K562 (cell line): ENCODE measurements around the gene UFC1. TPM values are rescaled to one million over a fixed set of nuclear protein-coding genes. Genes with fewer than 3 reads are reported as not detected.

Experiments
- ATAC-seq: fragments of 200-7000 bp; cut with Tn5 transposase; 3 replicates; pipeline ENCODE4 v1.9.1; 2020; ENCODE audit warnings: moderate library complexity
- BruUV-seq: library from RNA; stranded (reverse); fragments of 400-500 nt; replicated peaks from 2 replicates; lab custom pipeline; 2021; lab: Mats Ljungman, UMichigan
- CTCF ChIA-PET: fragments of 300-600 bp; formaldehyde crosslinking; extraction: SDS; loops from one replicate; lab custom pipeline; 2021; ENCODE audit warnings: low intra/inter-chr PET ratio; lab: Yijun Ruan, JAX
- POLR2A ChIA-PET: fragments of 300-600, 350-650 bp; sonication (Branson Sonifier 250); formaldehyde crosslinking; extraction: SDS; loops from one replicate; lab custom pipeline; 2021; ENCODE audit warnings: antibody characterized with exemption, inconsistent platforms; lab: Yijun Ruan, JAX
- DNase-seq, 4 experiments: peaks; one replicate each; pipeline versions ENCODE4 v3.0.0 to v3.0.0-alpha.2; 2011 to 2018; ENCODE audit warnings: low spot score in 3 of 4, mixed read lengths in 3 of 4; ENCODE audit errors: extremely low read depth in 1 of 4
- FAIRE-seq: peaks from 2 replicates; lab custom pipeline; 2011; peaks lifted over from hg19 to GRCh38; lab: Jason Lieb, UNC
- H2AFZ ChIP-seq: 2 replicates; pipeline ENCODE4 v1.6.0; 2011; ENCODE audit warnings: low read depth, low read length, control low read depth, inconsistent platforms
- H3K27ac ChIP-seq: fragments of 200-600 bp; 3 replicates; pipeline ENCODE4 v1.8.0; 2011; ENCODE audit warnings: low read depth, mild to moderate bottlenecking, control low read depth, inconsistent platforms, low read length, moderate library complexity, mixed read lengths; ENCODE audit errors: extremely low read depth
- H3K27me3 ChIP-seq, 2 experiments: fragments of 300-600 bp in 1 of 2; 2 replicates in 1 of 2; 3 replicates in 1 of 2; pipeline versions ENCODE4 v1.6.0 to v1.8.0; 2011; ENCODE audit warnings: inconsistent platforms in 2 of 2, low read length in 2 of 2, mild to moderate bottlenecking in 1 of 2, mixed read lengths in 1 of 2, moderate library complexity in 1 of 2; ENCODE audit not compliant: control insufficient read depth in 2 of 2, insufficient read depth in 2 of 2
- H3K36me3 ChIP-seq: fragments of 300-600 bp; 3 replicates; pipeline ENCODE4 v1.8.0; 2011; ENCODE audit warnings: mild to moderate bottlenecking, low read length, inconsistent platforms; ENCODE audit not compliant: control insufficient read depth, insufficient read depth
- H3K4me1 ChIP-seq, 2 experiments: fragments of 200-600 bp in 1 of 2; replicated peaks in 1 of 2; 2 replicates in 1 of 2; 3 replicates in 1 of 2; pipeline versions ENCODE4 v1.5.1 to v1.8.0; 2011; ENCODE audit warnings: inconsistent platforms in 2 of 2, low read length in 2 of 2, mild to moderate bottlenecking in 1 of 2, mixed read lengths in 1 of 2, moderate library complexity in 1 of 2; ENCODE audit not compliant: control insufficient read depth in 2 of 2, insufficient read depth in 2 of 2
- H3K4me2 ChIP-seq: 2 replicates; pipeline ENCODE4 v1.6.1; 2011; ENCODE audit warnings: low read length, control low read depth, inconsistent platforms, mixed read lengths; ENCODE audit not compliant: insufficient read depth
- H3K4me3 ChIP-seq: fragments of 200-600 bp; sonication (generic), shearing (Covaris generic); 2 replicates; pipeline ENCODE4 v1.5.1; 2016; ENCODE audit warnings: control low read depth, inconsistent platforms
- H3K79me2 ChIP-seq: fragments of 200-600 bp; 3 replicates; pipeline ENCODE4 v1.8.0; 2011; ENCODE audit warnings: low read length, inconsistent platforms; ENCODE audit not compliant: control insufficient read depth, insufficient read depth
- H3K9ac ChIP-seq, 2 experiments: 2 replicates each; pipeline versions ENCODE4 v1.6.0 to v1.6.1; 2011; ENCODE audit warnings: low read depth in 2 of 2, low read length in 2 of 2, control low read depth in 1 of 2, inconsistent platforms in 1 of 2, mild to moderate bottlenecking in 1 of 2, mixed read lengths in 1 of 2; ENCODE audit not compliant: insufficient read depth in 1 of 2
- H3K9me1 ChIP-seq: one replicate; pipeline ENCODE4 v1.6.0; 2011; ENCODE audit warnings: inconsistent platforms, mild to moderate bottlenecking, low read length, moderate library complexity; ENCODE audit not compliant: control insufficient read depth, insufficient read depth
- H3K9me3 ChIP-seq: replicated peaks from 2 replicates; pipeline ENCODE4 v1.5.1; 2011; ENCODE audit warnings: low read depth, low read length, inconsistent platforms; ENCODE audit not compliant: control insufficient read depth, insufficient read depth
- H4K20me1 ChIP-seq: replicated peaks from 2 replicates; pipeline ENCODE4 v1.6.1; 2011; ENCODE audit warnings: low read length, inconsistent platforms, mixed read lengths; ENCODE audit not compliant: control insufficient read depth, insufficient read depth
- ATF1 ChIP-seq, 2 experiments: fragments of 450-650 bp in 1 of 2; IDR thresholded peaks; 2 replicates each; pipeline ENCODE4 v1.6.1; 2016; ENCODE audit warnings: missing compliant biosample characterization in 1 of 2, missing genetic modification characterization in 1 of 2
- BDP1 ChIP-seq: IDR thresholded peaks from 3 replicates; pipeline ENCODE4 v1.6.1; 2011; ENCODE audit not compliant: insufficient read length, insufficient read depth
- BRD9 ChIP-seq: fragments of 450-650 bp; IDR thresholded peaks from 2 replicates; pipeline ENCODE4 v1.6.1; 2018; ENCODE audit warnings: low read depth; ENCODE audit not compliant: partially characterized antibody
- CEBPB ChIP-seq: fragments of 450-650 bp; IDR thresholded peaks from 2 replicates; pipeline ENCODE4 v1.6.1; 2016; ENCODE audit warnings: missing genetic modification characterization, missing compliant biosample characterization
- CHD1 ChIP-seq: fragments of 200-600 bp; sonication (generic); IDR thresholded peaks from one replicate; pipeline ENCODE4 v1.6.1; 2012; ENCODE audit warnings: mild to moderate bottlenecking, moderate library complexity, low read length, inconsistent platforms
- CREB1 ChIP-seq, 2 experiments: sonication (generic) in 1 of 2; formaldehyde crosslinking in 1 of 2; IDR thresholded peaks; 2 replicates each; pipeline versions ENCODE4 v1.6.1 to v1.8.0; 2012 to 2022; ENCODE audit warnings: inconsistent platforms in 1 of 2, mild to moderate bottlenecking in 1 of 2, missing genetic modification reagents in 1 of 2, moderate library complexity in 1 of 2
- GABPA ChIP-seq: fragments of 200-800 bp; sonication (Bioruptor generic); conservative IDR thresholded peaks from 2 replicates; pipeline ENCODE4 v1.6.1; 2016; ENCODE audit warnings: low read depth, missing genetic modification characterization, missing compliant biosample characterization
- JUNB ChIP-seq: fragments of 450-650 bp; formaldehyde crosslinking; conservative IDR thresholded peaks from 2 replicates; pipeline ENCODE4 v1.4.0; 2020; ENCODE audit warnings: mild to moderate bottlenecking
- POLR2B ChIP-seq: fragments of 450-650 bp; IDR thresholded peaks from 2 replicates; pipeline ENCODE4 v1.6.1; 2018; ENCODE audit warnings: low read depth; ENCODE audit not compliant: partially characterized antibody
- SLC30A9 ChIP-seq: fragments of 250-450 bp; sonication (Bioruptor Pico); IDR thresholded peaks from 2 replicates; pipeline ENCODE4 v1.8.0; 2022; ENCODE audit warnings: mild to moderate bottlenecking, moderate library complexity
- SNRNP70 ChIP-seq: fragments of 200-400 bp; formaldehyde crosslinking; optimal IDR thresholded peaks from 2 replicates; pipeline ENCODE3; 2017; ENCODE audit warnings: low read depth, low read length
- SUPT5H ChIP-seq: fragments of 450-650 bp; IDR thresholded peaks from 2 replicates; pipeline ENCODE4 v1.6.1; 2016
- XRCC5 ChIP-seq: fragments of 200-400 bp; formaldehyde crosslinking; IDR thresholded peaks from 2 replicates; pipeline ENCODE4 v1.6.1; 2017; ENCODE audit warnings: low read depth, mild to moderate bottlenecking, low read length
- ZNF140 ChIP-seq: fragments of 250-450 bp; sonication (Bioruptor Pico); IDR thresholded peaks from 2 replicates; pipeline ENCODE4 v1.8.0; 2021; ENCODE audit warnings: moderate library complexity, mild to moderate bottlenecking, inconsistent platforms
- WGBS: fragments of 100-300 bp; shearing (Covaris generic); methylation state at CpG from one replicate; pipeline ENCODE4 v1.1.6; 2016; ENCODE audit warnings: low coverage, mixed read lengths; ENCODE audit not compliant: insufficient coverage; ENCODE audit errors: missing lambda C conversion rate; 5-methylcytosine and 5-hydroxymethylcytosine counted together
- in situ Hi-C: fragments of 300-500 bp; cut with MboI; formaldehyde crosslinking; loops from 4 replicates; pipeline ENCODE4 v1.15.0; 2018; ENCODE audit warnings: inconsistent platforms, mixed read lengths
- intact Hi-C: fragments of 100-400 bp; cut with micrococcal nuclease; formaldehyde crosslinking; loops from 2 replicates; pipeline ENCODE4 v1.14.2; 2022
- polyA plus RNA-seq, 8 experiments: library from polyadenylated mRNA; depleted of rRNA in 4 of 8; stranded (reverse) in 5 of 8; unstranded in 3 of 8; fragments of >200 nt; fragmentation: Nextera tagmentation in 2 of 8; fragmentation: Illumina TruSeq in 1 of 8; extraction: Ambion mirVana in 2 of 8; extraction: Trizol in 1 of 8; gene quantifications; 2 replicates each; pipeline versions ENCODE4 v1.2.1 to v1.2.3, GENCODE V29; 2011 to 2014; ENCODE audit warnings: inconsistent platforms in 1 of 8, missing spikeins in 1 of 8
- total RNA-seq, 7 experiments: library from RNA; depleted of rRNA in 6 of 7; stranded (reverse); fragments of >200 nt in 6 of 7; fragmentation: Illumina TruSeq in 2 of 7; extraction: Trizol in 2 of 7; gene quantifications; 2 replicates each; pipeline versions ENCODE4 v1.2.1 to v1.2.3, GENCODE V29; 2011 to 2021; ENCODE audit warnings: low replicate concordance in 1 of 7
- TF ChIP-seq, protein P1 (sequence below): fragments of 250-450 bp; sonication (Bioruptor Pico); IDR thresholded peaks from 2 replicates; pipeline ENCODE4 v1.4.0; 2020; ENCODE audit warnings: mild to moderate bottlenecking
- TF ChIP-seq, protein P2 (sequence below): sonication (generic); formaldehyde crosslinking; IDR thresholded peaks from 2 replicates; pipeline ENCODE4 v1.8.1; 2023; ENCODE audit warnings: mild to moderate bottlenecking, missing genetic modification reagents
- TF ChIP-seq, protein P3 (sequence below): conservative IDR thresholded peaks from 2 replicates; pipeline ENCODE4 v1.6.1; 2011; ENCODE audit warnings: low read depth, mild to moderate bottlenecking, low read length; ENCODE audit not compliant: control insufficient read depth

Gene UFC1
- total and polyA plus RNA-seq, 9 of the 15 experiments (the other 6 are each of a cell fraction or from before 2014, with no cell fraction given) = 92.8 to 220 (median 161) TPM

DNA sequence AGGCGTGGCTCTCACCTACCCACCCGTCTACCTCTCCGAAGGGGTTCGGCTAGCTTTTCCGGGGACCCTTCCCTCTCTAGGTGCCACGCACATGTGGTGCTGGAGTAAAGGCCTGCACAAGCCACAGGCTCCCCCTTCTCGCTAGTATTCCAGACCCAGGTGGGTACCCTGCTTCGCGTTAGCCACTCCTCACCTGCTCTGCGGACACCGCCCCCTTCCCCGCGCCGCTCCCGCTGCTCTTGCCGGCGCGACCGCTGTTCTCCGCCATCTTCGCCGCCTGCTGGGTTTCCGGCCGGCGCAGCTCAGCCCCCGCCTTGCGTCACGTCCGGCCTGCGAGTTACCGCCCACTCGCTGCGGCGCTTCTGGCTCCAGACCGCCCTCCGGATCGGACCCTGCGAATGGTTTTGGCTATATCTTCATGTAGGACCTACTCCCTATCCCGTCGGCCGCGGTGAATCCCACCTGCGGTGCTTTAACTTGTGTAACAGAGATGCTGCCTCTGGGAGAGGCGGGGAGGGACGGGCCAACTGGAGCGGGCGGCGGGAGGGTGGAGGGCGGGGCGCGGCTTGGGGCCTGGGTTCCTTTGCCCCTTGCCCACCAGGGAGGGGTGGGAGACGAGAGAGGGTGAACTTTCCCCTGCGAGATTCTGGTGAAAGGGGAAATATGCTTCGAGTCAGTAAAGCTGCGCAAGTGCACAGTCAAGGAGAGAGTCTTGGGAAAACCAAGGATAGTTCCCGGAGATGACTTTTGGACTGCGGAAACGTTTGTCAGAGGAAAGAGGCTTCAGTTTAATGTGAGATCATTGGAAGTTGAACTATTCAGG, 35.8 kb upstream of the UFC1 start, which contains the start of the genes NIT1 and PFDN2:
Gene NIT1 (plus strand): TSS at position 347 of the 823 bp plus-strand sequence. CDS start 72 bp downstream, at position 419.
Gene PFDN2 (minus strand): TSS at position 279 of the 823 bp plus-strand sequence. CDS start 11 bp downstream, at position 268.
- in situ Hi-C loops (no loop called here), intact Hi-C loops (loop anchor here (2.0 kb wide), 1 partner anchor 49 kb away; the partner anchor contains the start of gene PPOX)
- no peaks in the 10 kb centered on the region; the same call in 1 of the 2 replicates for H4K20me1 ChIP-seq
- H3K4me1 ChIP-seq = peaks cover 28 to 44% of the 10 kb centered on the region in 2 experiments
- FAIRE-seq = peak; percentile 91
- no TSS peak for BruUV-seq
- H3K79me2 ChIP-seq = peaks cover 74% of the 10 kb centered on the region
- peak within 1 kb of the TSS; percentile 82 for H2AFZ ChIP-seq
- H3K9me1 ChIP-seq = no peaks in the 10 kb centered on the region
- H3K9me3 ChIP-seq = no peaks in the 10 kb centered on the region
- H3K4me3 ChIP-seq = peak within 1 kb of the TSS; percentile 81
- DNase-seq = peak; percentile 85 to 93 (median 88)
- WGBS = under 1% methylated on average over 52 of the region's 58 CpGs
- peak within 1 kb of the TSS; percentile 95 for H3K27ac ChIP-seq
- no peaks in the 10 kb centered on the region; a peak in 1 of 5 replicates for H3K27me3 ChIP-seq
- peaks cover 74% of the 10 kb centered on the region for H3K36me3 ChIP-seq
- CTCF ChIA-PET = no interaction called here
- peak within 1 kb of the TSS; percentile 98 for H3K4me2 ChIP-seq
- ATAC-seq = peak; percentile 83
- peak within 1 kb of the TSS; percentile 97 to 99 for H3K9ac ChIP-seq
- POLR2A ChIA-PET = interaction anchor here (0.6 to 5.3 kb wide), 10 partner anchors 9 to 905 kb away, joined by 3 to 39 read pairs (median 3); partner anchors contain the start of genes DEDD, NDUFS2 and PPOX
- TF ChIP-seq BRD9 (peak; percentile 65), CHD1 (peak; percentile 70), SLC30A9 (CRISPR knock-in tag) (no peak), ATF1 (CRISPR knock-in tag; IDR thresholded peaks at IDR 0.05) (no peak), ATF1 (tag; IDR thresholded peaks at IDR 0.05) (peak; percentile 92), SUPT5H (peak; percentile 94), JUNB (CRISPR knock-in tag) (no peak), BDP1 (no peak), CREB1 (IDR thresholded peaks at IDR 0.05) (peak; percentile 91), CREB1 (CRISPR knock-in tag; IDR thresholded peaks at IDR 0.05) (peak; percentile 94), XRCC5 (0 out of 2 replicates have a peak, but pooled peaks have one; percentile 2), GABPA (tag) (peak; percentile 97), POLR2B (peak; percentile 89), CEBPB (tag) (peak; percentile 39), ZNF140 (CRISPR knock-in tag) (no peak), SNRNP70 (no peak)
- TF ChIP-seq, protein P1, sequence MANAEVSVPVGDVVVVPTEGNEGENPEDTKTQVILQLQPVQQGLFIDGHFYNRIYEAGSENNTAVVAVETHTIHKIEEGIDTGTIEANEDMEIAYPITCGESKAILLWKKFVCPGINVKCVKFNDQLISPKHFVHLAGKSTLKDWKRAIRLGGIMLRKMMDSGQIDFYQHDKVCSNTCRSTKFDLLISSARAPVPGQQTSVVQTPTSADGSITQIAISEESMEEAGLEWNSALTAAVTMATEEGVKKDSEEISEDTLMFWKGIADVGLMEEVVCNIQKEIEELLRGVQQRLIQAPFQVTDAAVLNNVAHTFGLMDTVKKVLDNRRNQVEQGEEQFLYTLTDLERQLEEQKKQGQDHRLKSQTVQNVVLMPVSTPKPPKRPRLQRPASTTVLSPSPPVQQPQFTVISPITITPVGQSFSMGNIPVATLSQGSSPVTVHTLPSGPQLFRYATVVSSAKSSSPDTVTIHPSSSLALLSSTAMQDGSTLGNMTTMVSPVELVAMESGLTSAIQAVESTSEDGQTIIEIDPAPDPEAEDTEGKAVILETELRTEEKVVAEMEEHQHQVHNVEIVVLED (CRISPR knock-in tag) = peak; percentile 62
- TF ChIP-seq, protein P2, sequence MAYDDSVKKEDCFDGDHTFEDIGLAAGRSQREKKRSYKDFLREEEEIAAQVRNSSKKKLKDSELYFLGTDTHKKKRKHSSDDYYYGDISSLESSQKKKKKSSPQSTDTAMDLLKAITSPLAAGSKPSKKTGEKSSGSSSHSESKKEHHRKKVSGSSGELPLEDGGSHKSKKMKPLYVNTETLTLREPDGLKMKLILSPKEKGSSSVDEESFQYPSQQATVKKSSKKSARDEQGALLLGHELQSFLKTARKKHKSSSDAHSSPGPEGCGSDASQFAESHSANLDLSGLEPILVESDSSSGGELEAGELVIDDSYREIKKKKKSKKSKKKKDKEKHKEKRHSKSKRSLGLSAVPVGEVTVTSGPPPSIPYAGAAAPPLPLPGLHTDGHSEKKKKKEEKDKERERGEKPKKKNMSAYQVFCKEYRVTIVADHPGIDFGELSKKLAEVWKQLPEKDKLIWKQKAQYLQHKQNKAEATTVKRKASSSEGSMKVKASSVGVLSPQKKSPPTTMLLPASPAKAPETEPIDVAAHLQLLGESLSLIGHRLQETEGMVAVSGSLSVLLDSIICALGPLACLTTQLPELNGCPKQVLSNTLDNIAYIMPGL (CRISPR knock-in tag) = peak; percentile 71; the same call in 1 of the 2 replicates
- TF ChIP-seq, protein P3, sequence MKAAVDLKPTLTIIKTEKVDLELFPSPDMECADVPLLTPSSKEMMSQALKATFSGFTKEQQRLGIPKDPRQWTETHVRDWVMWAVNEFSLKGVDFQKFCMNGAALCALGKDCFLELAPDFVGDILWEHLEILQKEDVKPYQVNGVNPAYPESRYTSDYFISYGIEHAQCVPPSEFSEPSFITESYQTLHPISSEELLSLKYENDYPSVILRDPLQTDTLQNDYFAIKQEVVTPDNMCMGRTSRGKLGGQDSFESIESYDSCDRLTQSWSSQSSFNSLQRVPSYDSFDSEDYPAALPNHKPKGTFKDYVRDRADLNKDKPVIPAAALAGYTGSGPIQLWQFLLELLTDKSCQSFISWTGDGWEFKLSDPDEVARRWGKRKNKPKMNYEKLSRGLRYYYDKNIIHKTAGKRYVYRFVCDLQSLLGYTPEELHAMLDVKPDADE = peak; percentile 77
